NCI-H1694 treated with DMSO at 0.1 percent for 48 hours (cell line): ENCODE measurements around the gene NTNG2.

Experiments used
- DNase-seq: peaks from one replicate; lab custom pipeline; 2025; lab: John Stamatoyannopoulos, UW

Gene NTNG2

DNA sequence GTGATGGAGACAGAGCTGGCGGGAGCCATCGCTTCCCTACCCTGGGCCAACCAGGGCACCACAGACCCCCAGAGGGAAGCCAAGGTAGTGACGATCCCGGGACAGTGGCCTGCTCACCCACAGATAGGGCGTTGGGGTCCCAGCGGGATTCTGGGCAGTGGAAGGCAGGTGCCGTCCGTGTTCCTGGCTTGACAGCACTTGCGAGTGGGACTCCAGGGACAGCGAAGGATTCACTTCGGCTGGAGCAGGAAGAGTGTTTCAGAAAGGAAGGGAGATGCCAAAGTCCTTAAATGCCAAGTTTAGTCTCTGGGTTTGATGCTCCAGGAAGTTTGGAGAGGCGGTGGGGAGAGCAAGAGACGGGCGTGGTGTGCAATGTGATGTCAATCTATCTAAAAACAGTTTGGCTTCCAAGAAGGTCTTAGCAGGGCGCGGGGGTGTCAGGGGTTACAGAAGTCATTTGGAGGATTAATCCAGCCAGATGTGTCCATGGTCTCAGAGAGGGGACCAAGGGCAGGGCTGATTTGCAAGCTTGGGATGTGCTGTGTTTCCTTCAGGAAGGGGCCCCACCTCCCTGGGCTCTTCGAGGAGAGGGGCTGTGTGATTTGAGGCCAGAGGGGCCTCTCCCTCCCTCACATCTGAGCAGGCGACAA lies 74.9 kb downstream of the NTNG2 start:
- no peak for DNase-seq

GRCh38 chr9:132237481-132237880 lies 75.6 kb downstream of the NTNG2 start:
- DNase-seq: no peak

DNA sequence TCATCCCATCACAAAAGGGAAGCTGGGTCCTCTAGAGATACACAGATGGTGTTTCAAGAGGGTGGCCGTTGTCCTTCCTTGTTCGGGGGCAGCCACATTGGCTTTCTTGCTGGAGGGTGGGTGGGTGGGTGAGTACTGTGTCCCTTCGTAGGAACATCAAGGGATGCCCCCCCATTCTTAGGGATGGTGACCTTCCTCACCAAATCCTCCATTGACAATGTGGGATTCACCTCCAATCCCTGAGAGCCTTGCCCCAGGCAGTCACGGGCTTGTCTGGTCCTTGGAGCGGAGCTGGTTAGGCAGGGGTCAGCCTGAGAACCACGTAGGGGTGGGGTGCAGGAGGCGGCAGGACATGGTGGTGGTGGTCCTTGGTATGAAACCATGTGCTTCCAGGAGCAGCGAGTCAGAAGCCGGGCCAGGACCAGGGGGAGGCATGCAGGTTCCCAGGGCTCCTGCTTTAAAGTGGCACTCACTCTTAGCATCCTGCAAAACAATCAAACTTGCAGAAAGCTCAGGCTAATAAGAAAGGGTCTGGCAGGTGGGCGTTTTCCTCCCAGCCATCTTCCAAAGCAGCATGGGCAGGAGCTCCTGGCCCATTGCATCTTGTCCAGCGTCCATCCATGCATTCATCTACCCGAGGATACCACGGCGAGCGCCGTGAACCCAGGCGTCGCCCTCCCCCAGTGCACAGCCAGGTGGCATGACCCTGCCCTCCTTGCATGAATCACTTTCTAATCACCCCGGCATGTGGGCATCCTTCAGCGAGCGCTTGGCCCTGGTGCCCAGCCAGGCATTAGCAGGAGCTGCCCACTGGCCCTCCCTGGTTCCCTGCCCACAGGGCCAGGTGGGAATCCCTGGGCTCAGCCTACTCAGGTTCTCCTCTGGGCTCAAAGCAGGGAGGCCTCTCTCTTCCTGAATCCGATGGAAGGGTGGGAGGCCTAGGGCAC lies 76.4 kb downstream of the NTNG2 start:
- no peak for DNase-seq

DNA sequence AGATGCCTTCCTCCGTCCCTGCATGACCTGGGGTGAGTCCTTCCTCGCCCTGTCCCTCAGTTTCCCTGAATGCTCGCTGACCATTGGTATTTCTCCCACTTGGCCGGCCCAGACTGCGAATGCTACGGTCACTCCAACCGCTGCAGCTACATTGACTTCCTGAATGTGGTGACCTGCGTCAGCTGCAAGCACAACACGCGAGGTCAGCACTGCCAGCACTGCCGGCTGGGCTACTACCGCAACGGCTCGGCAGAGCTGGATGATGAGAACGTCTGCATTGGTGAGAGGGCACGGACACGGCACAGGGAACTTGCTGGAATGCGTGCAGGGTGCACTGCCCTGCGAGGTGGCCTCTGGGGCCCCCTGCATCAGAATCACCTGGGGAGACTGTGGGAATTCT lies 77.1 kb downstream of the NTNG2 start:
- DNase-seq: no peak

DNA sequence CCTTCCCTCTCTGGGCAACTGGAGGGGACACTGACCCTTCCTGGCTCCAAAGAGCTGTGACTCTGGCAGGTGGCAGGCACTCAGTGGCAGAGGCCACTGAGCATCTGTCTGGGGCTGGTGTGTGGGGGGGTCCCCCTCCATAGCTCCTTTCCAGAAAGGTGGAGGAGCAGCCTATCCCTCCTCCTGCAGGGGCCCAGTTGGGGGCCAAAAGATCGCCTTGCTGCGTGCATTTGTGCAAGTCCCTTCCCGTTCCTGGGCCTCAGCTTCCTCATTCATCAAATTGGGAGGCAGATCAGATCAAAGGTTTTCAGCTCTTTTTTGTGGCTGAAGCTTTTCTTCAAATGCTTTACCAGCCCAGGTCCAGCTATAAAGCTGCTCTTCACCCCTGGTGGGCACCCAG lies 77.7 kb downstream of the NTNG2 start:
- no peak for DNase-seq

- no peak for DNase-seq
Observed at GRCh38 chr9:132239999-132240840, 78.4 kb downstream of the NTNG2 start.

DNA sequence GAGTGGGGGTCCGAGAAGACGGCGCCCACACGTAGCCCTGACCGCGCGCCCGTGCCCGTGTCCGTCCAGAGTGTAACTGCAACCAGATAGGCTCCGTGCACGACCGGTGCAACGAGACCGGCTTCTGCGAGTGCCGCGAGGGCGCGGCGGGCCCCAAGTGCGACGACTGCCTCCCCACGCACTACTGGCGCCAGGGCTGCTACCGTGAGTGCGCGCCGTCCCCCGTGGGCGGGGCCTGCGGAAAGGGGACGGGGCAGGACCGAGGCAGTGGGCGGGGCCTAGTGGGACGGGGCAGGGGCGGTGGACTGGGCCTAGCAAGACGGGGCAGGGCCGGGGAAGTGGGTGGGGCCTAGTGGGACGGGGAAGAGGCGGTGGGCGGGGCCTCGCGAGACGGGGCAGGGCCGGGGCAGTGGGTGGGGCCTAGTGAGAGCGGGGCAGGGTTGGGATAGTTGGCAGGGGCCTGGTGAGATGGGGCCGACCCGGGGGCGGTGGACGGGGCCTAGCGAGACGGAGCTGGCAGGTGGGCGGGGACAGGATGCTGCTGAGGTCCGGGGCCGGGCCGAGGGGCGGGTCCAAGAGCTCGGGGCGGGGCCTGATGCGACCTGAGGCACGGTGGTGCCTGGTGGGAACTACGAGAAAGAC lies 79.1 kb downstream of the NTNG2 start:
- peak; percentile 50 for DNase-seq

GRCh38 chr9:132241483-132241839 lies 79.6 kb downstream of the NTNG2 start:
- no peak for DNase-seq

- DNase-seq: no peak
Observed at GRCh38 chr9:132241840-132242620, 80.2 kb downstream of the NTNG2 start.

- DNase-seq: no peak
Observed at GRCh38 chr9:132242621-132243155, 80.8 kb downstream of the NTNG2 start.

GRCh38 chr9:132243156-132244074 lies 81.6 kb downstream of the NTNG2 start:
- no peak for DNase-seq

DNA sequence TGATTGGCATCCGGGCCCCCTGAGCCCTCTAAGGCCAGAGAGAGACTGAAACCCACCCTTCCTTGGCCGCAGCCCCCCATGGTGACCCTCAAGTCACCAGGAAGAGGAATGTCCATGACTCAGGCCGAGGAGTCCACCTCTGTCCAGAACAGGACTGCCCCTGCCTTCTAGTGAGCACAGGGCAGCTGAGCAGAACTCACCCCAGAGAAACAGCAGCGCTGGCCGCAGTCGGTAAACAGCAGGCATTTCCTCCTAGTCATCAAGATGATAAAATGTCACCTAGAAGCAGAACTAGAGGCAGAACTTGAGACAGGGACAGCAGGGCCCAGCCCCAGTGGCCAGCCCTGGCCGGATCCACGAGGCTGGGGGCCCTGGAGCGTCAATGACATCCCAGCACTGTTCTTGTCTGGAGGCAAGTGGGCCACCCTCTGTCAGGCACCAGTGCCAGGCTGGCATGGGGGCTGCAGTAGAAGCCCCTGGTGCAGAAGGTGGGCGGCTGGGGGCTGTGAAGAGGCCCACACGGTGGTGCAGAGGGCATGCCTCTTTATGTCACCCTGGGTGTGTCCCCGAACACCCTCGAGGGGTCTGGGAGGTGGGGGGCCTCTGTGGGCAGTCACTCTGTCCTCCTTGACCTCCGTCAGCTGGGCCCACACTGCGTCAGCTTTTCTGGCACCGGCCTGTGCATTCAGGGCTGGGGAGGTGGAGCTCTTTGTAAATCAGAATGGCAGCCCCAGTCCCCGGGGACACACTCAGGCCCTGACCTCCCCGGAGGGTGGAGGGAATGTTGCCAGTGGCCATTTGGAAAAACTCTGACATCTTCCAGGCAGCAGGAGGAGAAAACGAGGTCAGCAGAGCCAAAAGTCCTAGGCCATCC lies 83.0 kb downstream of the NTNG2 start:
- DNase-seq: no peak

GRCh38 chr9:132245465-132245864 lies 83.6 kb downstream of the NTNG2 start:
- no peak for DNase-seq

DNA sequence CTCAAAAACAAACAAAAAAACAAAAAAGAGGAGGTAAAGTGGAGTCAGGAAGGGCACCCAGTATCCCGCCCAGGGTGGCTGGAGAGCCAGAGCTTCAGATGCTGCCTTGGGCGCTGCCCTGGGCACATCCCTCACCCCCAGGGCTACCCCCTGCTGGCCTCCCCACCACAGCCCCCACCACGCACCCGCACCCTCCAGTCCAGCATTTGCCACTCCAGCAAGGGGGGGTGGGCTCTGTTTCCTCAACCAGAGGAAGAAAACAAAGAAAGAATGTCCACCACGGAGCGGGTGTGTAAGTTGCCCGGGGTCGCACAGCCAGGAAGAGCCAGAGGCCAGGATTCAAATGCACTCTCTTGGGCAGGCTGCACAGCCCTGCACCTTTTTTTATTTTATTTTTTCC lies 86.1 kb downstream of the NTNG2 start:
- no peak for DNase-seq

GRCh38 chr9:132249123-132249522 lies 87.3 kb downstream of the NTNG2 start:
- DNase-seq: no peak

- no peak for DNase-seq
Observed at GRCh38 chr9:132249690-132250089, 87.8 kb downstream of the NTNG2 start.

DNA sequence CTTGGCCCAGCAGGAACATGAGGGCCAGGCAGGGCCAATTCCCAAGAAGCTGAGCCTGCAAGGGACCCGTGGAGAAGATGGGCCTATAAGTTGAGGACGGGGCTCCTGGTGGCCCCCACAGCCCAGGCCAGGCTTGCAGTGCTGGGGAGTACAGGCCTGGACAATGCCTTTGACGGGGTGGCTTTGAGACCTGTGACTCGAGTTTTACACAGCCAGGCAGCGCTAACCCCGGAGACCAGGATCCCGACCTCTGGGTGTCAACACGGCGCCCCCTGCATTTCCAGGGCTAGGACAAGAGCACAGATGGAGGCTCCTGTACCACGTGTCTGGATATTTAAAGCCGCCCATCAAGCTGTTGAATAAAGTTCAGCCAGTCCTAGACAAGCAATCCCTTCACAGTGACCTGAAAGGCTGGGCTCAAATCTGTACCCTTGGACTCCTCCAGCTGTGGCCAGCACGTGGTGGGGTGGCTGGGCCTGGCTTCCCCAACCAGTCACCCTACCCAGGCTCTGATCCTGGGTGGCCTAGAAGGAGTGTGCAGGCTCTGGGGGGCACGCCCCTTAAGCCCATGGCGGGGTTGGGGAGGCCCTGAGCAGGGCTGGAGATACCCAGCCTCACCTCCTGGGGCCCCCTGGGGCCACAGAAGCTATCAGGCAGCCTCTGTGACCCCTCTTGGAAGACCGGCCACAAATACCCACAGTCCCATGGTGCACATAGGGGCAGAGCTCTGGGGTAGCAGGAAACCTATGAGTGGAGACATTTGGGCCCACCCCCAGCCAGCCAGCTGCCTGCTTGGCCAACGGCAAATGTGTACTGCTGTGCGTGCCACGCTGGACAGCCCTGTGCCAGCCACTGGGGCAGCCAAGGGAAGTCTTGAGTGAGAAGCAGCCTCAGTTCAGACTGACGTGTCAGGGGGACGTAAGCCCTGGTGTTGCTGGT lies 88.7 kb downstream of the NTNG2 start:
- no peak for DNase-seq

DNA sequence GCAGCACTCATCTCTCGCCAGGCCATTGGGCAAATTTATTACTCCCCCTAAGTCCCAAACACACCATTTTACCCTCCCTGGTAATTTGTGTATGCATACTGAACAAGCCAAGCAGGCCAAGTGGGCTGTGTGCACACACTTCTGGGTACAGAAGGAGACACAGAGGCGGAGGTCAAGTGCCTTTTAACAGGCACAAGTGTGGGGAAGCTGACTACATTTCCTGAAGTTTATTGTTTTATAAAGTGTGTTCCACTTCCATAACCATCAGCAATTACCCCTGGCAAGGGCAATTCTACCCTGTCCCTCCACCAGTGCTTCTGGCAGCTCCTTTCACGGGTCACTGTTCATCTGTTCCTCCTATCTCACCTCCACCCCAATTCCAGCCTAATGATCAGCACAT lies 99.0 kb downstream of the NTNG2 start:
- DNase-seq: no peak
